Measurements from ENCODE around the gene ZNF217. TPM values are rescaled to one million over a fixed set of nuclear protein-coding genes. Genes with fewer than 3 reads are reported as not detected.

Gene ZNF217
- total and polyA plus RNA-seq, 9 of the 15 experiments (the other 6 are each of a cell fraction or from before 2014, with no cell fraction given), result 3.0 to 41.8 (median 16.8) TPM

- TF ChIP-seq POLR2G (IDR thresholded peaks at IDR 0.05; ENCODE audit: low read depth, low read length) (peak; percentile 92), ZNF3 (CRISPR knock-in tag; IDR thresholded peaks at IDR 0.05) (no peak), ZNF318 (IDR thresholded peaks at IDR 0.05; ENCODE audit: borderline replicate concordance in 1 of 2, low read depth in 1 of 2) (no peak; a peak in 1 of 4 replicates), KDM5B (IDR thresholded peaks at IDR 0.05; ENCODE audit: insufficient replicate concordance, low read depth, low read length) (no peak), SRSF1 (IDR thresholded peaks at IDR 0.05; ENCODE audit: low read depth, low read length) (no peak), ZFP1 (CRISPR knock-in tag; IDR thresholded peaks at IDR 0.05) (no peak), ZNF740 (CRISPR knock-in tag; IDR thresholded peaks at IDR 0.05) (no peak), ZNF740 (tag; IDR thresholded peaks at IDR 0.05) (no peak), ZNF354B (CRISPR knock-in tag; IDR thresholded peaks at IDR 0.05) (no peak), POU5F1 (IDR thresholded peaks at IDR 0.05; ENCODE audit: borderline replicate concordance, low read depth, low read length, partially characterized antibody) (no peak), BACH1 (tag; IDR thresholded peaks at IDR 0.05) (peak; percentile 70; the same call in 1 of the 2 replicates), ZNF431 (CRISPR knock-in tag; IDR thresholded peaks at IDR 0.05) (no peak), ELF4 (CRISPR knock-in tag; IDR thresholded peaks at IDR 0.05) (no peak)
- TF ChIP-seq, protein P1, sequence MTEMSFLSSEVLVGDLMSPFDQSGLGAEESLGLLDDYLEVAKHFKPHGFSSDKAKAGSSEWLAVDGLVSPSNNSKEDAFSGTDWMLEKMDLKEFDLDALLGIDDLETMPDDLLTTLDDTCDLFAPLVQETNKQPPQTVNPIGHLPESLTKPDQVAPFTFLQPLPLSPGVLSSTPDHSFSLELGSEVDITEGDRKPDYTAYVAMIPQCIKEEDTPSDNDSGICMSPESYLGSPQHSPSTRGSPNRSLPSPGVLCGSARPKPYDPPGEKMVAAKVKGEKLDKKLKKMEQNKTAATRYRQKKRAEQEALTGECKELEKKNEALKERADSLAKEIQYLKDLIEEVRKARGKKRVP (CRISPR knock-in tag; IDR thresholded peaks at IDR 0.05), result peak; percentile 28; the same call in 1 of the 2 replicates
- TF ChIP-seq, protein P2, sequence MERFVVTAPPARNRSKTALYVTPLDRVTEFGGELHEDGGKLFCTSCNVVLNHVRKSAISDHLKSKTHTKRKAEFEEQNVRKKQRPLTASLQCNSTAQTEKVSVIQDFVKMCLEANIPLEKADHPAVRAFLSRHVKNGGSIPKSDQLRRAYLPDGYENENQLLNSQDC (CRISPR knock-in tag; IDR thresholded peaks at IDR 0.05), result no peak
Observed at GRCh38 chr20:53608456-53609452, 15.1 kb upstream of the ZNF217 start (continued).
